Heart left ventricle (tissue), 16 donors: ENCODE measurements around the gene UNC5C. TPM values are rescaled to one million over a fixed set of nuclear protein-coding genes. Genes with fewer than 3 reads are reported as not detected.

Experiments used
- ATAC-seq, 4 donors: fragments of 200-7000 bp; cut with Tn5 transposase; one replicate each; pipeline ENCODE4 v1.9.1; 2020 to 2022; ENCODE audit warnings: moderate library complexity in 4 of 4, mild to moderate bottlenecking in 3 of 4, moderate number of reproducible peaks in 1 of 4
- DNase-seq, 5 donors: peaks; one replicate each; pipeline ENCODE4 v3.0.0-alpha.2; 2020
- H3K27ac ChIP-seq, 12 donors: fragments of 200-600 bp; sonication (generic) in 4 of 12; one replicate each; pipeline versions ENCODE4 v1.5.0 to v1.8.0; 2016 to 2022; ENCODE audit warnings: mild to moderate bottlenecking in 2 of 12
- H3K27me3 ChIP-seq, 9 donors: fragments of 200-600 bp; sonication (generic) in 2 of 9; one replicate each; pipeline versions ENCODE4 v1.5.1 to v1.8.0; 2016 to 2022; ENCODE audit warnings: mild to moderate bottlenecking in 3 of 9
- H3K36me3 ChIP-seq, 9 donors: fragments of 200-600 bp; sonication (generic) in 2 of 9; one replicate each; pipeline versions ENCODE4 v1.5.0 to v1.8.0; 2018 to 2022; ENCODE audit warnings: mild to moderate bottlenecking in 2 of 9
- H3K4me1 ChIP-seq, 12 donors: fragments of 200-600 bp; sonication (generic) in 4 of 12; one replicate each; pipeline versions ENCODE4 v1.5.0 to v1.8.0; 2016 to 2022; ENCODE audit warnings: mild to moderate bottlenecking in 3 of 12
- H3K4me3 ChIP-seq, 12 donors: fragments of 200-600 bp; sonication (generic) in 4 of 12; one replicate each; pipeline versions ENCODE4 v1.5.0 to v1.8.0; 2017 to 2022; ENCODE audit warnings: mild to moderate bottlenecking in 9 of 12, moderate library complexity in 4 of 12
- H3K9me3 ChIP-seq, 12 donors: fragments of 200-600 bp; sonication (generic) in 4 of 12; one replicate each; pipeline versions ENCODE4 v1.5.0 to v1.8.0; 2016 to 2022; ENCODE audit warnings: mild to moderate bottlenecking in 1 of 12
- CTCF ChIP-seq, 12 donors: fragments of 200-600 bp; sonication (generic) in 4 of 12; IDR thresholded peaks; one replicate each; pipeline versions ENCODE4 v1.5.0 to v1.8.0; 2018 to 2022; ENCODE audit warnings: antibody characterized with exemption in 12 of 12, mild to moderate bottlenecking in 5 of 12
- POLR2A ChIP-seq, 2 donors: fragments of 450-650 bp; IDR thresholded peaks; one replicate each; pipeline ENCODE4 v1.6.1; 2017; ENCODE audit warnings: antibody characterized with exemption in 2 of 2, mild to moderate bottlenecking in 2 of 2, moderate library complexity in 2 of 2
- WGBS, 4 donors: extraction: QIAGEN DNeasy Blood & Tissue Kit in 2 of 4; methylation state at CpG; one replicate each; pipeline versions ENCODE4 v1.1.5 to v1.1.7; 2013 to 2018; 5-methylcytosine and 5-hydroxymethylcytosine counted together
- intact Hi-C, 10 donors: fragments of 100-400 bp; cut with DNase I; formaldehyde crosslinking; loops; one replicate each; pipeline versions ENCODE4 v1.11.1 to v1.14.2; 2022
- polyA plus RNA-seq, 2 donors: library from polyadenylated mRNA; stranded (reverse); fragments of 200-250 nt; gene quantifications; one replicate each; pipeline ENCODE4 v1.2.3, GENCODE V29; 2013
- total RNA-seq, 9 donors: library from RNA; depleted of rRNA in 2 of 9; stranded (reverse); fragments of >200 nt in 2 of 9; fragmentation: NEBNext Ultra II Directional in 3 of 9; extraction: Animal tissue kit (Norgen Biotek cat#: 25700) in 3 of 9; gene quantifications; one replicate each; pipeline versions ENCODE4 v1.1.0 to v1.2.4, GENCODE V29; 2016 to 2023
- donor health status: ischemic (EF 13 %, LVEDD 7.1; RV severe dilation, severe dysfunction).
- donor health status: healthy with polysubstance abuse.
- donor health status: DM: no; HTN: yes; CAD: no.
- donor health status: DM: no; HTN: no; CAD: no.
- donor health status: ischemic (EF 25% LVEDD 6.9; RV normal size, moderate dysfunction).
- donor health status: ischemic (EF 25% LVEDD 5.7; RV mildly dilated, moderate dysfunction).
- donor health status: healthy.
- donor health status: DM: yes; HTN: yes; CAD: no.
- donor health status: ischemic (EF 35%, LVEDD 5.7; RV mildly dilated, moderate dysfunction).
- donor health status: nonischemic (EF 11% LVEDD 7.7; RV severe dilation, severe dysfunction).
- donor health status: DM: yes; HTN: yes; CAD: no.
- donor health status: PGD.
- donor health status: ischemic (EF 29% LVEDD 5.4; RV normal size, mild dysfunction).
- donor health status: nonischemic (EF 23%, LVEDD 6.1; RV moderate dilation, normal function).

UNC5C gene
- total and polyA plus RNA-seq, 11 donors: 0.23 to 2.8 (median 1.7) TPM

GRCh38 chr4:95300304-95300703 is 248.5 kb downstream of the UNC5C start:
- DNase-seq (no peak), ATAC-seq (no peak)
- H3K27ac ChIP-seq: no peak overlapping the region
- intact Hi-C loops: no loop called here
- TF ChIP-seq CTCF (IDR thresholded peaks at IDR 0.05) (no peak), POLR2A (IDR thresholded peaks at IDR 0.05) (no peak)
- 28 to 55% (median 50%) methylated on average over 1 of the region's 1 CpG for WGBS, 4 donors
- H3K36me3 ChIP-seq: peaks cover 0 to 7% (median 0%) of the 10 kb centered on the region in 9 donors
- H3K27me3 ChIP-seq: no peaks in the 10 kb centered on the region
- H3K4me1 ChIP-seq: peaks cover 0 to 11% (median 0%) of the 10 kb centered on the region in 12 donors
- H3K9me3 ChIP-seq: peaks cover 0 to 8% (median 0%) of the 10 kb centered on the region in 12 donors
- H3K4me3 ChIP-seq: no peak overlapping the region

- intact Hi-C loops: no loop called here
- Histone ChIP-seq H3K27me3 (no peaks in the 10 kb centered on the region), H3K4me1 (peaks cover 0 to 8% (median 0%) of the 10 kb centered on the region in 12 donors), H3K27ac (no peak overlapping the region), H3K4me3 (no peak overlapping the region), H3K36me3 (peaks cover 0 to 3% (median 0%) of the 10 kb centered on the region in 9 donors), H3K9me3 (peaks cover 0 to 8% (median 0%) of the 10 kb centered on the region in 12 donors)
- 91 to 99% (median 98%) methylated on average over 2 of the region's 2 CpGs for WGBS, 4 donors
- DNase-seq (no peak), ATAC-seq (no peak)
- no peak for TF ChIP-seq POLR2A (IDR thresholded peaks at IDR 0.05)
- TF ChIP-seq CTCF (IDR thresholded peaks at IDR 0.05): no peak
Measured at GRCh38 chr4:95296052-95296451, 252.7 kb downstream of the UNC5C start.

GRCh38 chr4:95295157-95295556 is 253.6 kb downstream of the UNC5C start:
- DNase-seq: no peak
- WGBS, 4 donors: 67 to 78% (median 75%) methylated on average over 1 of the region's 1 CpG
- H3K4me3 ChIP-seq: no peak overlapping the region
- no peaks in the 10 kb centered on the region for H3K27me3 ChIP-seq
- H3K4me1 ChIP-seq: peaks cover 0 to 8% (median 0%) of the 10 kb centered on the region in 12 donors
- no peak overlapping the region for H3K27ac ChIP-seq
- H3K9me3 ChIP-seq: peaks cover 0 to 8% (median 0%) of the 10 kb centered on the region in 12 donors
- no peak for ATAC-seq
- TF ChIP-seq CTCF (IDR thresholded peaks at IDR 0.05) (no peak), POLR2A (IDR thresholded peaks at IDR 0.05) (no peak)
- intact Hi-C loops: no loop called here
- no peaks in the 10 kb centered on the region for H3K36me3 ChIP-seq

GRCh38 chr4:95294321-95294720 is 254.5 kb downstream of the UNC5C start:
- DNase-seq (no peak), ATAC-seq (no peak)
- intact Hi-C loops: no loop called here
- Histone ChIP-seq H3K36me3 (no peaks in the 10 kb centered on the region), H3K4me3 (no peak overlapping the region), H3K27me3 (no peaks in the 10 kb centered on the region), H3K4me1 (peaks cover 0 to 14% (median 0%) of the 10 kb centered on the region in 12 donors), H3K27ac (no peak overlapping the region), H3K9me3 (peaks cover 0 to 5% (median 0%) of the 10 kb centered on the region in 12 donors)
- 83 to 95% (median 89%) methylated on average over 4 of the region's 4 CpGs for WGBS, 4 donors
- TF ChIP-seq CTCF (IDR thresholded peaks at IDR 0.05) (no peak), POLR2A (IDR thresholded peaks at IDR 0.05) (no peak)
